HepG2 (cell line): ENCODE results near the gene DYSF. TPM values are rescaled to one million over a fixed set of nuclear protein-coding genes. Genes with fewer than 3 reads are reported as not detected.

Experiments
- ATAC-seq: fragments of 200-7000 bp; cut with Tn5 transposase; 3 replicates; pipeline ENCODE4 v1.9.1; 2020; ENCODE audit warnings: mild to moderate bottlenecking, moderate library complexity
- BruUV-seq: library from RNA; stranded (reverse); fragments of 400-500 nt; replicated peaks from 2 replicates; lab custom pipeline; 2021; lab: Mats Ljungman, UMichigan
- CTCF ChIA-PET: fragments of 300-600 bp; formaldehyde crosslinking; extraction: SDS; loops from one replicate; lab custom pipeline; 2021; ENCODE audit warnings: low total read pairs, inconsistent platforms, low intra/inter-chr PET ratio; lab: Yijun Ruan, JAX
- POLR2A ChIA-PET: fragments of 350-600 bp; sonication (Branson Sonifier 250); formaldehyde crosslinking; loops from one replicate; lab custom pipeline; 2020; ENCODE audit warnings: antibody characterized with exemption, inconsistent platforms; lab: Yijun Ruan, JAX
- DNase-seq: peaks from one replicate; pipeline ENCODE4 v3.0.0-alpha.2; 2015; ENCODE audit warnings: low spot score
- FAIRE-seq: peaks from 3 replicates; lab custom pipeline; 2011; peaks lifted over from hg19 to GRCh38; lab: Jason Lieb, UNC
- H2AFZ ChIP-seq: one replicate; pipeline ENCODE4 v1.6.1; 2011; ENCODE audit warnings: low read length, inconsistent platforms
- H3K27ac ChIP-seq: fragments of 300-600 bp; 3 replicates; pipeline ENCODE4 v1.8.0; 2011; ENCODE audit warnings: mixed run types, mild to moderate bottlenecking, mixed read lengths, low read length, inconsistent platforms; ENCODE audit not compliant: insufficient read depth; ENCODE audit errors: extremely low read length
- H3K27me3 ChIP-seq, 2 experiments: fragments of 200-600 bp in 1 of 2; 2 replicates in 1 of 2; 3 replicates in 1 of 2; pipeline versions ENCODE4 v1.6.0 to v1.8.0; 2011; ENCODE audit warnings: low read length in 2 of 2, mild to moderate bottlenecking in 2 of 2, moderate library complexity in 2 of 2, inconsistent platforms in 1 of 2; ENCODE audit not compliant: insufficient read depth in 2 of 2, control insufficient read depth in 1 of 2
- H3K36me3 ChIP-seq, 2 experiments: fragments of 200-600 bp in 1 of 2; replicated peaks in 1 of 2; 2 replicates in 1 of 2; 3 replicates in 1 of 2; pipeline versions ENCODE4 v1.5.1 to v1.8.0; 2011; ENCODE audit warnings: low read length in 2 of 2, inconsistent platforms in 1 of 2; ENCODE audit not compliant: insufficient read depth in 2 of 2, control insufficient read depth in 1 of 2
- H3K4me1 ChIP-seq: 2 replicates; pipeline ENCODE4 v1.5.1; 2012; ENCODE audit warnings: low read length, inconsistent platforms; ENCODE audit not compliant: insufficient read depth
- H3K4me2 ChIP-seq: 2 replicates; pipeline ENCODE4 v1.6.0; 2011; ENCODE audit warnings: low read depth, low read length, inconsistent platforms
- H3K4me3 ChIP-seq, 3 experiments: fragments of 200-600 bp in 1 of 3; sonication (generic), shearing (Covaris generic) in 1 of 3; replicated peaks in 1 of 3; 2 replicates each; pipeline ENCODE4 v1.5.1; 2011 to 2016; ENCODE audit warnings: low read length in 3 of 3, inconsistent platforms in 2 of 3, low read depth in 2 of 3, mild to moderate bottlenecking in 2 of 3, control low read depth in 1 of 3, mixed read lengths in 1 of 3; ENCODE audit not compliant: insufficient read depth in 1 of 3
- H3K79me2 ChIP-seq: one replicate; pipeline ENCODE4 v1.6.1; 2011; ENCODE audit warnings: low read length, inconsistent platforms; ENCODE audit not compliant: insufficient read depth
- H3K9ac ChIP-seq: 2 replicates; pipeline ENCODE4 v1.6.0; 2011; ENCODE audit warnings: mild to moderate bottlenecking, low read depth, low read length, inconsistent platforms; ENCODE audit not compliant: insufficient read depth
- H3K9me3 ChIP-seq: 2 replicates; pipeline ENCODE4 v1.5.1; 2012; ENCODE audit warnings: mild to moderate bottlenecking, low read length
- H4K20me1 ChIP-seq: 2 replicates; pipeline ENCODE4 v1.6.0; 2011; ENCODE audit warnings: inconsistent platforms, mild to moderate bottlenecking, low read length, moderate library complexity; ENCODE audit not compliant: insufficient read depth
- MED8 ChIP-seq: sonication (generic); formaldehyde crosslinking; IDR thresholded peaks from 2 replicates; pipeline ENCODE4 v1.8.1; 2023; ENCODE audit warnings: mild to moderate bottlenecking, missing genetic modification reagents; ENCODE audit not compliant: insufficient replicate concordance
- NAIF1 ChIP-seq: sonication (generic); formaldehyde crosslinking; IDR thresholded peaks from 2 replicates; pipeline ENCODE4 v1.5.0; 2020; ENCODE audit warnings: mild to moderate bottlenecking, missing genetic modification reagents, borderline replicate concordance
- SP1 ChIP-seq, 2 experiments: fragments of 450-650 bp in 1 of 2; sonication (generic) in 1 of 2; formaldehyde crosslinking in 1 of 2; IDR thresholded peaks; 2 replicates each; pipeline versions ENCODE4 v1.4.0 to v1.6.1; 2016 to 2020; ENCODE audit warnings: missing genetic modification reagents in 1 of 2
- SRY ChIP-seq: sonication (generic); formaldehyde crosslinking; IDR thresholded peaks from 2 replicates; pipeline ENCODE4 v1.8.0; 2022; ENCODE audit warnings: mild to moderate bottlenecking, missing genetic modification reagents
- ZFP1 ChIP-seq: IDR thresholded peaks from 2 replicates; pipeline ENCODE4 v1.6.1; 2016
- ZFY ChIP-seq: sonication (generic); formaldehyde crosslinking; IDR thresholded peaks from 2 replicates; pipeline ENCODE4 v1.4.0; 2020; ENCODE audit warnings: missing genetic modification reagents
- ZMYM2 ChIP-seq: sonication (generic); formaldehyde crosslinking; IDR thresholded peaks from 2 replicates; pipeline ENCODE4 v1.8.0; 2022; ENCODE audit warnings: mild to moderate bottlenecking, missing genetic modification reagents
- ZNF367 ChIP-seq: sonication (generic); formaldehyde crosslinking; IDR thresholded peaks from 2 replicates; pipeline ENCODE4 v1.4.0; 2020; ENCODE audit warnings: missing genetic modification reagents, borderline replicate concordance
- ZNF598 ChIP-seq: sonication (generic); formaldehyde crosslinking; IDR thresholded peaks from 2 replicates; pipeline ENCODE4 v1.5.1; 2020; ENCODE audit warnings: mild to moderate bottlenecking, missing genetic modification reagents, borderline replicate concordance
- ZNF614 ChIP-seq: IDR thresholded peaks from 2 replicates; pipeline ENCODE4 v1.6.1; 2018; ENCODE audit warnings: missing biosample characterization, missing genetic modification reagents, inconsistent platforms, borderline replicate concordance
- ZSCAN30 ChIP-seq: sonication (generic); formaldehyde crosslinking; IDR thresholded peaks from 2 replicates; pipeline ENCODE4 v1.5.0; 2020; ENCODE audit warnings: mild to moderate bottlenecking, missing genetic modification reagents
- WGBS: methylation state at CpG from one replicate; pipeline ENCODE4 v1.1.6; 2017; ENCODE audit warnings: low lambda C conversion rate; 5-methylcytosine and 5-hydroxymethylcytosine counted together
- in situ Hi-C: cut with HindIII; loops from 2 replicates; pipeline ENCODE4 v1.10.0; 2017; ENCODE audit warnings: low pct_unique_long_range_greater_than_20kb; ENCODE audit not compliant: extremely low pct_ligation_motif_present
- intact Hi-C: fragments of 100-400 bp; cut with micrococcal nuclease; formaldehyde crosslinking; loops from one replicate; pipeline ENCODE4 v1.10.0; 2022; ENCODE audit not compliant: unreplicated experiment
- polyA plus RNA-seq, 8 experiments: library from polyadenylated mRNA; depleted of rRNA in 3 of 8; stranded (reverse) in 7 of 8; unstranded in 1 of 8; fragments of >200 nt; fragmentation: Illumina TruSeq in 4 of 8; extraction: Trizol in 4 of 8; gene quantifications; 2 replicates each; pipeline versions ENCODE4 v1.2.1 to v1.2.3, GENCODE V29; 2011 to 2016; ENCODE audit warnings: low read depth in 4 of 8, missing spikeins in 1 of 8, mixed read lengths in 1 of 8; ENCODE audit not compliant: insufficient read depth in 1 of 8
- total RNA-seq, 5 experiments: library from RNA; depleted of rRNA; stranded (reverse); fragments of >200 nt; fragmentation: Illumina TruSeq; extraction: Trizol; gene quantifications; 2 replicates each; pipeline ENCODE4 v1.2.3, GENCODE V29; 2016; ENCODE audit warnings: low read depth in 1 of 5
- TF ChIP-seq, protein P1 (sequence below): sonication (generic); formaldehyde crosslinking; IDR thresholded peaks from 2 replicates; pipeline ENCODE4 v1.5.0; 2020; ENCODE audit warnings: mild to moderate bottlenecking, missing genetic modification reagents
- TF ChIP-seq, protein P2 (sequence below): sonication (generic); formaldehyde crosslinking; IDR thresholded peaks from 2 replicates; pipeline ENCODE4 v1.5.0; 2020; ENCODE audit warnings: mild to moderate bottlenecking, missing genetic modification reagents
- TF ChIP-seq, protein P3 (sequence below): sonication (generic); formaldehyde crosslinking; IDR thresholded peaks from 2 replicates; pipeline ENCODE4 v1.8.1; 2022; ENCODE audit warnings: mild to moderate bottlenecking, missing genetic modification reagents
- TF ChIP-seq, protein P4 (sequence below): sonication (generic); formaldehyde crosslinking; IDR thresholded peaks from 2 replicates; pipeline ENCODE4 v1.4.0; 2020; ENCODE audit warnings: missing genetic modification reagents; ENCODE audit errors: not compliant biosample characterization
- TF ChIP-seq, protein P5 (sequence below): sonication (generic); formaldehyde crosslinking; IDR thresholded peaks from 2 replicates; pipeline ENCODE4 v1.5.0; 2020; ENCODE audit warnings: mild to moderate bottlenecking, missing genetic modification reagents

The DYSF gene
- total and polyA plus RNA-seq, 2 of the 13 experiments (the other 11 are each of a cell fraction or from before 2014, with no cell fraction given): 0.15 to 2.4 TPM

DNA sequence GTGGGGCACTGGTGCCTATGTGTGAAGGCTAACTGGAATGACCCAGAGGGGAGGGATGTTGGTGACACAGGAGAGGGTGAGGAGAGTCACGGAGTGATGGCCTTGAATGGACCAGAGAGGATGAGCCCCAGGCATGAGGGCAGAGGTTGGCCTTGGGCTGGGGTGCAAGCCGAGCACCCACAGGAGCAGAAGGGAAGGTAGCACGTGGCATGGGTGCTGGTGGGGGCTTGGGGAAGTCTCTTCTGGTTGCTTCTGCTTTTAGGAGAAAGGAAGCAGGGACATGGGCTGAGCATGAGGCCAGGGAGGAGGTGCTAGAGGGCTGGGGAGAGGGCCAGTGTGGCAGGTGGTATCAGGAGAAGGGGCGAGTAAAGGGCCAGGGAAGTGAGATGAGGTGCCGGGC is 183.8 kb downstream of the DYSF start:
- Histone ChIP-seq H3K4me3 (no peak overlapping the region), H3K27ac (no peak overlapping the region), H4K20me1 (no peaks in the 10 kb centered on the region), H3K36me3 (no peaks in the 10 kb centered on the region), H3K4me2 (no peak overlapping the region), H3K9ac (no peak overlapping the region), H3K4me1 (no peaks in the 10 kb centered on the region), H2AFZ (no peak overlapping the region), H3K79me2 (no peaks in the 10 kb centered on the region), H3K9me3 (no peaks in the 10 kb centered on the region), H3K27me3 (no peaks in the 10 kb centered on the region; a peak in 2 of 5 replicates)
- WGBS: 42% methylated on average over 5 of the region's 5 CpGs
- intact Hi-C loops: no loop called here
- ATAC-seq (no peak), DNase-seq (no peak), FAIRE-seq (no peak)
- ChIA-PET POLR2A (no interaction called here), CTCF (no interaction called here)
- in situ Hi-C loops: no loop called here
- BruUV-seq: no TSS peak
- TF ChIP-seq, protein P1, sequence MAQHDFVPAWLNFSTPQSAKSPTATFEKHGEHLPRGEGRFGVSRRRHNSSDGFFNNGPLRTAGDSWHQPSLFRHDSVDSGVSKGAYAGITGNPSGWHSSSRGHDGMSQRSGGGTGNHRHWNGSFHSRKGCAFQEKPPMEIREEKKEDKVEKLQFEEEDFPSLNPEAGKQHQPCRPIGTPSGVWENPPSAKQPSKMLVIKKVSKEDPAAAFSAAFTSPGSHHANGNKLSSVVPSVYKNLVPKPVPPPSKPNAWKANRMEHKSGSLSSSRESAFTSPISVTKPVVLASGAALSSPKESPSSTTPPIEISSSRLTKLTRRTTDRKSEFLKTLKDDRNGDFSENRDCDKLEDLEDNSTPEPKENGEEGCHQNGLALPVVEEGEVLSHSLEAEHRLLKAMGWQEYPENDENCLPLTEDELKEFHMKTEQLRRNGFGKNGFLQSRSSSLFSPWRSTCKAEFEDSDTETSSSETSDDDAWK: no peak
- TF ChIP-seq NAIF1 (CRISPR knock-in tag) (no peak), ZSCAN30 (no peak), SP1 (IDR thresholded peaks at IDR 0.05) (no peak), SP1 (CRISPR knock-in tag; IDR thresholded peaks at IDR 0.05) (no peak), ZNF598 (CRISPR knock-in tag) (no peak), SRY (CRISPR knock-in tag) (no peak), ZNF614 (CRISPR knock-in tag) (no peak), ZMYM2 (CRISPR knock-in tag) (no peak), ZFY (CRISPR knock-in tag) (no peak), ZNF367 (CRISPR knock-in tag) (no peak), MED8 (CRISPR knock-in tag) (no peak), ZFP1 (CRISPR knock-in tag) (no peak)
- TF ChIP-seq, protein P2, sequence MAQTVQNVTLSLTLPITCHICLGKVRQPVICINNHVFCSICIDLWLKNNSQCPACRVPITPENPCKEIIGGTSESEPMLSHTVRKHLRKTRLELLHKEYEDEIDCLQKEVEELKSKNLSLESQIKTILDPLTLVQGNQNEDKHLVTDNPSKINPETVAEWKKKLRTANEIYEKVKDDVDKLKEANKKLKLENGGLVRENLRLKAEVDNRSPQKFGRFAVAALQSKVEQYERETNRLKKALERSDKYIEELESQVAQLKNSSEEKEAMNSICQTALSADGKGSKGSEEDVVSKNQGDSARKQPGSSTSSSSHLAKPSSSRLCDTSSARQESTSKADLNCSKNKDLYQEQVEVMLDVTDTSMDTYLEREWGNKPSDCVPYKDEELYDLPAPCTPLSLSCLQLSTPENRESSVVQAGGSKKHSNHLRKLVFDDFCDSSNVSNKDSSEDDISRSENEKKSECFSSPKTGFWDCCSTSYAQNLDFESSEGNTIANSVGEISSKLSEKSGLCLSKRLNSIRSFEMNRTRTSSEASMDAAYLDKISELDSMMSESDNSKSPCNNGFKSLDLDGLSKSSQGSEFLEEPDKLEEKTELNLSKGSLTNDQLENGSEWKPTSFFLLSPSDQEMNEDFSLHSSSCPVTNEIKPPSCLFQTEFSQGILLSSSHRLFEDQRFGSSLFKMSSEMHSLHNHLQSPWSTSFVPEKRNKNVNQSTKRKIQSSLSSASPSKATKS (CRISPR knock-in tag): no peak
- TF ChIP-seq, protein P3, sequence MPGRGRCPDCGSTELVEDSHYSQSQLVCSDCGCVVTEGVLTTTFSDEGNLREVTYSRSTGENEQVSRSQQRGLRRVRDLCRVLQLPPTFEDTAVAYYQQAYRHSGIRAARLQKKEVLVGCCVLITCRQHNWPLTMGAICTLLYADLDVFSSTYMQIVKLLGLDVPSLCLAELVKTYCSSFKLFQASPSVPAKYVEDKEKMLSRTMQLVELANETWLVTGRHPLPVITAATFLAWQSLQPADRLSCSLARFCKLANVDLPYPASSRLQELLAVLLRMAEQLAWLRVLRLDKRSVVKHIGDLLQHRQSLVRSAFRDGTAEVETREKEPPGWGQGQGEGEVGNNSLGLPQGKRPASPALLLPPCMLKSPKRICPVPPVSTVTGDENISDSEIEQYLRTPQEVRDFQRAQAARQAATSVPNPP (CRISPR knock-in tag): no peak
- TF ChIP-seq, protein P4, sequence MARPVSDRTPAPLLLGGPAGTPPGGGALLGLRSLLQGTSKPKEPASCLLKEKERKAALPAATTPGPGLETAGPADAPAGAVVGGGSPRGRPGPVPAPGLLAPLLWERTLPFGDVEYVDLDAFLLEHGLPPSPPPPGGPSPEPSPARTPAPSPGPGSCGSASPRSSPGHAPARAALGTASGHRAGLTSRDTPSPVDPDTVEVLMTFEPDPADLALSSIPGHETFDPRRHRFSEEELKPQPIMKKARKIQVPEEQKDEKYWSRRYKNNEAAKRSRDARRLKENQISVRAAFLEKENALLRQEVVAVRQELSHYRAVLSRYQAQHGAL (CRISPR knock-in tag): no peak
- TF ChIP-seq, protein P5, sequence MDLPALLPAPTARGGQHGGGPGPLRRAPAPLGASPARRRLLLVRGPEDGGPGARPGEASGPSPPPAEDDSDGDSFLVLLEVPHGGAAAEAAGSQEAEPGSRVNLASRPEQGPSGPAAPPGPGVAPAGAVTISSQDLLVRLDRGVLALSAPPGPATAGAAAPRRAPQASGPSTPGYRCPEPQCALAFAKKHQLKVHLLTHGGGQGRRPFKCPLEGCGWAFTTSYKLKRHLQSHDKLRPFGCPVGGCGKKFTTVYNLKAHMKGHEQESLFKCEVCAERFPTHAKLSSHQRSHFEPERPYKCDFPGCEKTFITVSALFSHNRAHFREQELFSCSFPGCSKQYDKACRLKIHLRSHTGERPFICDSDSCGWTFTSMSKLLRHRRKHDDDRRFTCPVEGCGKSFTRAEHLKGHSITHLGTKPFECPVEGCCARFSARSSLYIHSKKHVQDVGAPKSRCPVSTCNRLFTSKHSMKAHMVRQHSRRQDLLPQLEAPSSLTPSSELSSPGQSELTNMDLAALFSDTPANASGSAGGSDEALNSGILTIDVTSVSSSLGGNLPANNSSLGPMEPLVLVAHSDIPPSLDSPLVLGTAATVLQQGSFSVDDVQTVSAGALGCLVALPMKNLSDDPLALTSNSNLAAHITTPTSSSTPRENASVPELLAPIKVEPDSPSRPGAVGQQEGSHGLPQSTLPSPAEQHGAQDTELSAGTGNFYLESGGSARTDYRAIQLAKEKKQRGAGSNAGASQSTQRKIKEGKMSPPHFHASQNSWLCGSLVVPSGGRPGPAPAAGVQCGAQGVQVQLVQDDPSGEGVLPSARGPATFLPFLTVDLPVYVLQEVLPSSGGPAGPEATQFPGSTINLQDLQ (CRISPR knock-in tag): no peak
